ENCODE measurements around the gene RREB1. TPM values are rescaled to one million over a fixed set of nuclear protein-coding genes. Genes with fewer than 3 reads are reported as not detected.
"Not testable (repeated sequence)": the region's sequence is repeated elsewhere in the genome, so short reads cannot be mapped to it uniquely, and the experiment has no call there.

RREB1 gene
- polyA plus RNA-seq, 1 donor (not counting 4 experiments of a cell fraction or from before 2014, with no cell fraction given) = 6.1 TPM

DNA sequence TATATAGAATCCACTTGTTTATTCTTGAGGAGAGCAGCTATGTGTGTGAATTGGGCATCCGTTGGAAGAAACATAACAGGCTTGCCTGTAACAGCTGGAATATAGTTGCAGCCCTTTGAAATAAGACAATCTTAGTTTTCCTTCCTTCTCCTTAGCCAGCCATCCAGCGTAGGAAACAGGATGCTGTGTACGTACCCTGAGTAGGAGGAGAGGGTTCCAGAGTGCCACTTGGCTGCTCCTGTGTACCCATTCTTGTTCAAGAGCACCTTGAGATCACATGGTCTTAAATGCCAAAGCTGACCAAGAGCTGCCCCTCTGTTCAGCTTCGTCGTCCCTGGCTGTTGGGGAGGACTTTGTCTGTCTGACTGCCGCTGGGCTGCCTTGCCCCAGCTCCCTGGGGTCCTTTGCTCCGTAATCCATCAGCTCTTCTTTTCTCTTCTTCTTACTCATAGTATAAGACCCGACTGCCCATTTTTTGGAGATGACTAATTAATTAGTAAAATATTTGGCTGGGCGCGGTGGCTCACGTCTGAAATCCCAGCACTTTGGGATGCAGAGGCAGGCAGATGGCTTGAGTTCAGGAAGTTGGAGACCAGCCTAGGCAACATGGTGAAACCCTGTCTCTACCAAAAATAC, 49.0 kb downstream of the RREB1 start:
- dilution Hi-C loops (cut with MboI; ENCODE audit: extremely low pct_ligation_motif_present, low sequenced_read_pairs) = no loop called here
- H3K27ac ChIP-seq (ENCODE audit: control insufficient read depth, insufficient read depth, low read length) = peak overlapping the region; percentile 24
- peaks cover 92% of the 10 kb centered on the region for H3K79me2 ChIP-seq (ENCODE audit: control insufficient read depth, insufficient read depth, low read length)
- H3K9me3 ChIP-seq (ENCODE audit: control insufficient read depth, low read depth, low read length) = no peaks in the 10 kb centered on the region
- H3K27me3 ChIP-seq (ENCODE audit: control insufficient read depth, extremely low read depth, insufficient read depth, low read length) = no peaks in the 10 kb centered on the region
- no peak overlapping the region for H3K9ac ChIP-seq (ENCODE audit: control insufficient read depth, extremely low read depth, insufficient read depth, low read length)
- FAIRE-seq = no peak
- H3K36me3 ChIP-seq (ENCODE audit: control insufficient read depth in 2 of 2, extremely low read depth in 1 of 2, insufficient read depth in 2 of 2, low read length in 2 of 2) = peaks cover 0 to 5% of the 10 kb centered on the region in 2 experiments
- H4K20me1 ChIP-seq (ENCODE audit: control insufficient read depth, extremely low read depth, insufficient read depth, low read length) = no peaks in the 10 kb centered on the region
- peak; percentile 52 for DNase-seq (ENCODE audit: low read depth, low spot score)
- H3K4me1 ChIP-seq (ENCODE audit: control insufficient read depth, extremely low read depth, insufficient read depth, low read length) = peaks cover 56% of the 10 kb centered on the region
- H2AFZ ChIP-seq (ENCODE audit: control insufficient read depth, low read length) = no peak overlapping the region
- H3K9me1 ChIP-seq (ENCODE audit: control insufficient read depth, extremely low read depth, insufficient read depth, low read length) = peaks cover 5% of the 10 kb centered on the region
- TF ChIP-seq, protein P1, sequence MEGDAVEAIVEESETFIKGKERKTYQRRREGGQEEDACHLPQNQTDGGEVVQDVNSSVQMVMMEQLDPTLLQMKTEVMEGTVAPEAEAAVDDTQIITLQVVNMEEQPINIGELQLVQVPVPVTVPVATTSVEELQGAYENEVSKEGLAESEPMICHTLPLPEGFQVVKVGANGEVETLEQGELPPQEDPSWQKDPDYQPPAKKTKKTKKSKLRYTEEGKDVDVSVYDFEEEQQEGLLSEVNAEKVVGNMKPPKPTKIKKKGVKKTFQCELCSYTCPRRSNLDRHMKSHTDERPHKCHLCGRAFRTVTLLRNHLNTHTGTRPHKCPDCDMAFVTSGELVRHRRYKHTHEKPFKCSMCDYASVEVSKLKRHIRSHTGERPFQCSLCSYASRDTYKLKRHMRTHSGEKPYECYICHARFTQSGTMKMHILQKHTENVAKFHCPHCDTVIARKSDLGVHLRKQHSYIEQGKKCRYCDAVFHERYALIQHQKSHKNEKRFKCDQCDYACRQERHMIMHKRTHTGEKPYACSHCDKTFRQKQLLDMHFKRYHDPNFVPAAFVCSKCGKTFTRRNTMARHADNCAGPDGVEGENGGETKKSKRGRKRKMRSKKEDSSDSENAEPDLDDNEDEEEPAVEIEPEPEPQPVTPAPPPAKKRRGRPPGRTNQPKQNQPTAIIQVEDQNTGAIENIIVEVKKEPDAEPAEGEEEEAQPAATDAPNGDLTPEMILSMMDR (optimal IDR thresholded peaks at IDR 0.05 in 1 of 3, IDR thresholded peaks at IDR 0.05 in 1 of 3, conservative IDR thresholded peaks at IDR 0.05 in 1 of 3; ENCODE audit: extremely low read depth in 1 of 3, insufficient read depth in 2 of 3, low read length in 3 of 3) = no peak
- no peak for TF ChIP-seq EZH2 (IDR thresholded peaks at IDR 0.05; ENCODE audit: low read length)
- H3K4me3 ChIP-seq (ENCODE audit: control insufficient read depth in 2 of 3, extremely low read depth in 1 of 3, insufficient read depth in 2 of 3, low read depth in 1 of 3, low read length in 3 of 3) = no peak overlapping the region
- peak overlapping the region; percentile 11 for H3K4me2 ChIP-seq (ENCODE audit: control insufficient read depth, extremely low read depth, insufficient read depth, low read depth, low read length)

- peak overlapping the region; percentile 6 for H3K27ac ChIP-seq (ENCODE audit: control insufficient read depth, insufficient read depth, low read length)
- H2AFZ ChIP-seq (ENCODE audit: control insufficient read depth, low read length); H3K4me2 ChIP-seq (ENCODE audit: control insufficient read depth, extremely low read depth, insufficient read depth, low read depth, low read length): not testable (repeated sequence)
These were observed 49.5 kb downstream of the RREB1 start for GRCh38 chr6:7157307-7157706.

More at GRCh38 chr6:7157307-7157706, 49.5 kb downstream of the RREB1 start:
- H3K36me3 ChIP-seq (ENCODE audit: control insufficient read depth in 2 of 2, extremely low read depth in 1 of 2, insufficient read depth in 2 of 2, low read length in 2 of 2); H3K9me3 ChIP-seq (ENCODE audit: control insufficient read depth, low read depth, low read length); DNase-seq (ENCODE audit: low read depth, low spot score); H4K20me1 ChIP-seq (ENCODE audit: control insufficient read depth, extremely low read depth, insufficient read depth, low read length); dilution Hi-C loops (cut with MboI; ENCODE audit: extremely low pct_ligation_motif_present, low sequenced_read_pairs); H3K4me3 ChIP-seq (ENCODE audit: control insufficient read depth in 2 of 3, extremely low read depth in 1 of 3, insufficient read depth in 2 of 3, low read depth in 1 of 3, low read length in 3 of 3); FAIRE-seq; H3K27me3 ChIP-seq (ENCODE audit: control insufficient read depth, extremely low read depth, insufficient read depth, low read length); H3K9me1 ChIP-seq (ENCODE audit: control insufficient read depth, extremely low read depth, insufficient read depth, low read length); H3K9ac ChIP-seq (ENCODE audit: control insufficient read depth, extremely low read depth, insufficient read depth, low read length): not testable (repeated sequence)
- peaks cover 50% of the 10 kb centered on the region for H3K4me1 ChIP-seq (ENCODE audit: control insufficient read depth, extremely low read depth, insufficient read depth, low read length)
- peaks cover 92% of the 10 kb centered on the region for H3K79me2 ChIP-seq (ENCODE audit: control insufficient read depth, insufficient read depth, low read length)

Data from keratinocyte (primary cell).